HG02840 (cell line): ENCODE data around the gene LILRA6.
"Not testable (repeated sequence)": the region's sequence is repeated elsewhere in the genome, so short reads cannot be mapped to it uniquely, and the experiment has no call there.

Experiments used
- ATAC-seq: cut with Tn5 transposase; IDR thresholded peaks from one replicate; pipeline ENCODE4 v1.9.1; 2021; ENCODE audit warnings: mild to moderate bottlenecking, moderate library complexity, moderate number of reproducible peaks; ENCODE audit not compliant: unreplicated experiment, low FRiP score

LILRA6 gene

DNA sequence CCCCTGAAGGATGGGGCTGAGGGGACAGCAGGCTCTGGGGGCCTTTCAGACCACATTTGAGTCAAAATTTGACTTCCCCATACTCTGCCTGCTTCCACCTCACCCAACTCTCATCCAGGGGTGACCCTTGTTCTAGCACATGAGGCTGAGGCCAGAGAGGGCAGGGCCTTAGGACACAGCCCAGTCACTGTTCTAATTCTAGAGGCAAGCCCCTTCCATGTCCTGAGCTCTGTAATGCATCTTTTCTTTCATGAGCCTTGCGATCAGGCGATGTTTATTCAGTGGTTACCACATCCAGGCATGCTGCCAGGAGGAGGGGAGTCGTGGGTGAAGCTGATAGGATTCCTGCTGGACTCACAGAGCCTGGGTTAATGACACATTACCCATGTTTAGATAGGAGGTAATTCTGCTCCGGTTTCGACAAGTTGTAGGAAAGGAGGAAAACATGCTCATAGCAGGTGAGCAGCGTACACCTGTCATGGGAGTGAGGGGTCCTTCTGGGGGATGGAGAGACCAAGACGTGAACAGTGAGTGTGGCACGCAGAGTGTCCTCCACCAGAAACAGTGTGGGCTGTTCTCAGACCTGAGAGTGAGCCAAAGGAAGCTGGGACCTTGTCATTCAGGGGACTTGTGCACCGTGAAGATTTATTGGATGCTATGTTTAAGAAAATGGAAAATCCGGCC lies 32.6 kb downstream of the LILRA6 start:
- no peak for ATAC-seq

GRCh38 chr19:54209058-54209810 lies 33.4 kb downstream of the LILRA6 start:
- ATAC-seq = no peak

- no peak for ATAC-seq
These were observed 33.9 kb downstream of the LILRA6 start for GRCh38 chr19:54208784-54209057.

- no peak for ATAC-seq
These were observed 34.4 kb downstream of the LILRA6 start for GRCh38 chr19:54207983-54208783.

GRCh38 chr19:54207676-54207982 lies 35.0 kb downstream of the LILRA6 start:
- ATAC-seq = no peak

DNA sequence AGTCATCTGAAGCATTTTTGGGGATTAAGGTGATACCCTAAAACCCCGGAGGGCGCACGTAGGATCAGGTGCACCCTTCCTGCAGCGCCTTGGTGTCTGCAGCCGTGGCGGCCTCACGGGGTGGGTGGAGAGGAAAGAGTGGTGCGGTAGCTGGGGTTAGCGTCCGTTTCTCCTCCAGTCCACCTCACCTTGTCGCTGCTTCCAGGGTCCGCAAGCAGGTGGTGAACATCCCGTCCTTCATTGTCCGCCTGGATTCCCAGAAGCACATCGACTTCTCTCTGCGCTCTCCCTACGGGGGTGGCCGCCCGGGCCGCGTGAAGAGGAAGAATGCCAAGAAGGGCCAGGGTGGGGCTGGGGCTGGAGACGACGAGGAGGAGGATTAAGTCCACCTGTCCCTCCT lies 35.4 kb downstream of the LILRA6 start:
- ATAC-seq = not testable (repeated sequence)

DNA sequence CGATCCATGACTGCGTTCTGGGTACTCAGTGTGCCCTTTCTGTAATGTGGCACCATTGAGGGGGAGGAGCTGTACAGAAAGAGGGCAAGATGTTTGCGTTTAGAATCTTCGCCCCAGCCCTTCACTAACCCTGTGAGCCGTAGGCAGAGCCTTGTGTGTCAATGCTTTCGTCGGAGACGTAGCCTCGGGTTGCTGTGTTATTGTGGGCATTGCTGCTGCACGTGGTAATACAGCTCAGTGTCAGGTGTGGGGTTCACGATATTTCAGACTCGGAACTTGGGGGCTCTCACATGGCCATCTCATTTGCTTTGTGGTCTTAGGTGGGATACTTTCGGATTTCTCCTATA lies 35.8 kb downstream of the LILRA6 start:
- no peak for ATAC-seq

DNA sequence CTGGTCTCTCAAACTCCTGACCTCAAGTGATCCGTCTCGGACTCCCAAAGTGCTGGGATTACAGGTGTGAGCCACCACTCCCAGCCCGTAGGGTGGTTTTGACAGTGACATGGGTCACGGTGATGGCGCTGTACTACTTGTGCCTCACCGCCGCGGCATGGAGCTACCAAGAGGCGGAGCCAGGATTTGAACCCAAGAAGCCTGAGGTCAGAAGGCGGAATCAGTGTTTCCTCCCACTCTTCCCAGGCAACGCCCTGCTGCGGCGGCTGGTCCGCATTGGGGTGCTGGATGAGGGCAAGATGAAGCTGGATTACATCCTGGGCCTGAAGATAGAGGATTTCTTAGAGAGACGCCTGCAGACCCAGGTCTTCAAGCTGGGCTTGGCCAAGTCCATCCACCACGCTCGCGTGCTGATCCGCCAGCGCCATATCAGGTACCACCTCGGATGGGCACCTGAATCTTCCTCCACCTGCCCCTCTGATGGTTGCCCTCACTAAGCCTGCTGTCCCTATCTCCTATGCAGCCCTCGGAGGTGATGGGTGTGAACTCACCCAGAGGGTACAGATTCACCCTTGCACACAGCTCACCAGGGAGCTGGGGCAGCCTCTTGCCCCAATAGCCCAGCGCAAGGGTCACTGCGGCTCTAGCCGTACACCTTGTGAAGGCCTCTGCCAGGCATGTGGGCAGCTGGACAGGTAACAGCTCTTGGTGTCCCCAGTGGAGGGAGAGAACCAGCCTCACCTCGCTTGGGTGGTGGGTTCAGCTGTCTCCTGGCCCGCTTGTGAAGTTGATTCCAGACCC lies 36.4 kb downstream of the LILRA6 start:
- ATAC-seq = no peak

- no peak for ATAC-seq
These were observed 37.7 kb downstream of the LILRA6 start for GRCh38 chr19:54204767-54205468.

- no peak for ATAC-seq
These were observed 39.4 kb downstream of the LILRA6 start for GRCh38 chr19:54203151-54203611.

GRCh38 chr19:54201980-54202379 lies 40.6 kb downstream of the LILRA6 start:
- ATAC-seq = no peak

DNA sequence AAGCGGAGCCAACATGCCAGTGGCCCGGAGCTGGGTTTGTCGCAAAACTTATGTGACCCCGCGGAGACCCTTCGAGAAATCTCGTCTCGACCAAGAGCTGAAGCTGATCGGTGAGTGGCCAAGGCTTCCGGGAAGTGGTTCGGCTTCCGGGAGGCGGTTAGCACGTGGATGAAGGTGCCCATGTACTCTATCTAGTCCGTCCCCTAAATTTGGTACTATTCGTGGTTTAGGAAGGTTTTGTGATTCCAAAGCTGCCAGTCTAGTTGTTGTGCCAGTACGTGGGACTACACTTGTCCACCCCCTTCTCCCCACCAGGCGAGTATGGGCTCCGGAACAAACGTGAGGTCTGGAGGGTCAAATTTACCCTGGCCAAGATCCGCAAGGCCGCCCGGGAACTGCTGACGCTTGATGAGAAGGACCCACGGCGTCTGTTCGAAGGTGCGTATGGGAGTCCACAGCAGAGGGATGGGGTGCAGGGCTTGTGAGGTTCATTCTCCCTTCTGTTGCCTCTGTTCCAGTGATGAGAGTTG lies 41.4 kb downstream of the LILRA6 start:
- no peak for ATAC-seq

GRCh38 chr19:54199401-54199800 lies 43.2 kb downstream of the LILRA6 start:
- ATAC-seq = no peak

DNA sequence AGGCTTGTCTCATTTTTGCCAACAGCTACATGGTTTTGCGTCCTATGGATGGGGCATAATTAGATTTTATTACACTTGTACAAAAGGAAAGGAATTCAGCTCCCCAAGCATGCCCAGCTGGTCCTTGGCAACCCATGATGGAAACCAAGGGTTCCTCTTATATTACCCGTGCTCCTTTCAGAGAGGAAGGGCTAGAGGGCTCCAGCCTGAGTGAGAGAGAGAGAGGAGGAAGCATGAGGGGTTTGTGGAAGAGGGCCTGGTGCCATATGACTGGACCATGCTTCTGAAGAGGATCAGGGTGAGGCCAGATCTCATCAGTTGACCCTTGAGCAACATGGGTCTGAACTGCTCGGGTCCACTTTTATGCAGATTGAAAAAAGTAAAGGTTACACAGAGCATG lies 45.5 kb downstream of the LILRA6 start:
- no peak for ATAC-seq

GRCh38 chr19:54196536-54196935 lies 46.1 kb downstream of the LILRA6 start:
- no peak for ATAC-seq

DNA sequence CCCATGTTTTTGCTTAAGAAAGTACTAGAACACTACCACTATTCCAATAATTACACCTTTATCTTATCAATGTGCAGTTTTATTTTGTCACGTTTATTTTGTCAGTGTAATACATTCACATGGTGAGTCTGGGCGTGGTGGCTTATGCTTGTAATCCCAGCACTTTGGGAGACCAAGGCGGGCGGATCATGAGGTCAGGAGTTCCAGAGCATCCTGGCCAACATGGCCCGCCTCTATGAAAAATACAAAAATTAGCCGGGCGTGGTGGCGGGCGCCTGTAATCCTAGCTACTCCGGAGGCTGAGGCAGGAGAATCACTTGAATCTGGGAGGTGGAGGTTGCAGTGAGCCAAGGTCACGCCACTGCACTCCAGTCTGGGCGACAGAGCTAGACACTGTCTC lies 48.1 kb downstream of the LILRA6 start:
- not testable (repeated sequence) for ATAC-seq

- no peak for ATAC-seq
These were observed 49.6 kb downstream of the LILRA6 start for GRCh38 chr19:54193011-54193410.

DNA sequence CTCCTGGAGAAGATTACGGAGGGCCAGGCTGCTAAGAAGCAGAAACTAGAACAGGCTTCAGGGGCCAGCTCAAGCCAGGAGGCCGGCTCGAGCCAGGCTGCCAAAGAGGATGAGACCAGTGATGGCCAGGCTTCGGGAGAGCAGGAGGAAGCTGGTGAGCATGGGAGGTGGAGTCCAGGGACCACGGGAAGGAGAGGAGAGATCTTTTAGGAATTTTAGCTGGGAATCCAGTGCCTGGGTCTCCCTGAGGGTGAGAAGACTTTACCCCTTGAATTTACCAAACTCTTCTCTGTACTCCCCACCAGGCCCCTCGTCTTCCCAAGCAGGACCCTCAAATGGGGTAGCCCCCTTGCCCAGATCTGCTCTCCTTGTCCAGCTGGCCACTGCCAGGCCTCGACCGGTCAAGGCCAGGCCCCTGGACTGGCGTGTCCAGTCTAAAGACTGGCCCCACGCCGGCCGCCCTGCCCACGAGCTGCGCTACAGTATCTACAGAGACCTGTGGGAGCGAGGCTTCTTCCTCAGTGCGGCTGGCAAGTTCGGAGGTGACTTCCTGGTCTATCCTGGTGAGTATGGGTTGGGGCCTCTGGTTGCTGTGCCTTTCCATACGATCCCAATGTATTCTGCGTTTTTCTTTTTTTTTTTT lies 50.7 kb downstream of the LILRA6 start:
- no peak for ATAC-seq

GRCh38 chr19:54191011-54191810 lies 51.4 kb downstream of the LILRA6 start, which contains the start of gene TSEN34:
Gene TSEN34 (plus strand): TSS chr19:54191308. CDS start chr19:54191365, 57 bp downstream.
- peak; percentile 16 for ATAC-seq
